ENCODE data around the gene ZNF878.
"Not testable (repeated sequence)": the region's sequence is repeated elsewhere in the genome, so short reads cannot be mapped to it uniquely, and the experiment has no call there.

ZNF878 gene

DNA sequence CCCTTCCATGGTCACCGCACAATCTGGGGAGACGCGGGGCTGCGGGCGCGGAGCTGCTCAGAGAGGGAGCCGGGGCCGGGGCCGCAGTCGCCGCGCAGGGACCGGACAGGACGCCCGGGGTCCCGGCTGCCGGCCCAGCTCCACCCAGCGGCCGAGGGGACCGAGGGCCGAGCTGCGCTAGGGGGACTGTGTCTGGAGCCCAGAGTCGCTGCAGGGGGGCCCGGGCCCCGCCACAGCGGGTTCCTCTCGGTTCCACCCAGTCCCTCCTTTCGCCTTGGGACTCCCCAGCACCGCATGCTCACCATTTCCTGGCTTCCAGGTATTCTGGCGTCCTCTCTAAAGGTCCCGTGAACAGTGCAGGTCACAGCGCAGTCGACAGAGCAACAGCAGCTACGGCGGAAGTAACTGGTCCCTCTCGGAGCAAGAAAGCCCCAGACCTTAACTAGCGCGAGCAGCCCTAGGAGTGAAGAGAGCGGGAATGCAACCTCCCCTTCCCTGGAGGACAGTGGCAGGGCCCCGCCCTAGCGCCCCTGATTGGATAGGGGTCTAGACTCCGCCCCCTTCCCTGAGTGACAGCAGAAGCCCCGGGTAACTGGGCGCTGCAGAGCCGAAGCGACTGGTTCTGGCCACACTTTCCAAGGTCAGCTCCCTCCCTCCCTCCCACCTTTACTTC lies at the start of gene ZNF878:
ZNF878 (minus strand) TSS at position 465 of the 673 bp plus-strand sequence; CDS start at position 305, 160 bp downstream.
- DNase-seq (ENCODE audit: low spot score): peak; percentile 91

- DNase-seq (ENCODE audit: low spot score): no peak
Observed at GRCh38 chr19:12098040-12098439, 45.3 kb upstream of the ZNF878 start.

DNA sequence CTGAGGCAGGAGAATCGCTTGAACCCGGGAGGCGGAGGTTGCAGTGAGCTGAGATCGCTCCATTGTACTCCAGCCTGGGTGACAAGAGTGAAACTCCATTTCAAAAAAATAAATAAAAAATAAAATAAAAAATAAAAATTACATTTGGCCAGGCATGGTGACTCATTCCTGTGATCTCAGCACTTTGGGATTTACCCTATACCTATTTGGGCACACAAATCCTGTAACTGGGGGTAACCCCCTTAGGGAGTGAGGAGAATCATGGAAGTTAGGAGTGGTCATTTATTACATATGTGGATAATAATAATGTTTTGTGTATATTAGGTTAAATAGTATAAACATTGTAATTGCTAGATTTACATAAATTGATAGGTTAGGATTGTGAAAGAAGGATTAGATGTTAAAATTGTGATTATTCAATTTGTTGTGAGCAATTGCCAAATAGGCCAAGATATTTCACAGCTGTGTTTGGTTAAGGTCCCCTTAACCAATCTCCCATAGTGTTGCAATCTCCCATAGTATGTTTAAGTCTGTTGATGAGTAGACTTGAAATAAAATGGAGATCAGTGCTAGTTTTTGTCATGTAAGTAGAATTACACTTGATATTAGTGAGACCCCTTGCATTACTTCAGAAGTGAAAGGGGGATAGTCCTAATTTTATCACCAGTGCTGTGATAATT lies 42.5 kb upstream of the ZNF878 start:
- DNase-seq (ENCODE audit: low spot score): no peak

GRCh38 chr19:12093777-12094176 lies 41.0 kb upstream of the ZNF878 start:
- no peak for DNase-seq (ENCODE audit: low spot score)

DNA sequence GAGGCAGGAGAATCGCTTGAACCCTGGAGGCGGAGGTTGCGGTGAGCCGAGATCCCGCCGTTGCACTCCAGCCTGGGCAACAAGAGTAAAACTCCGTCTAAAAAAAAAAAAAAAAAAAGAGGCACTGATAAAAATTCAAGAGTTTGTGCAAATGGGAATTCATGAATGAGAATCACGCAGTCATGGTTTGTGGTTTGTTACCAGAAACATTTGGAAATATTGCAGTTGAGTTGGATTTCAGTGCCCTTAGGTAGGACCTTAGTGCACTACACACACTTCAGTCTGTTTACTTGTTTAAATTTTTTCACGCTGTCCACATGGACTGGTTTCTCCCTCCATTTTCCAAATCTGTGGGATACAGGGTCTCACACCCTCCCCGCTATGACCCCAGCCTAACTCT lies 40.2 kb upstream of the ZNF878 start:
- DNase-seq (ENCODE audit: low spot score): no peak

- DNase-seq (ENCODE audit: low spot score): peak; percentile 98
Observed at GRCh38 chr19:12092065-12092867, 39.5 kb upstream of the ZNF878 start.

DNA sequence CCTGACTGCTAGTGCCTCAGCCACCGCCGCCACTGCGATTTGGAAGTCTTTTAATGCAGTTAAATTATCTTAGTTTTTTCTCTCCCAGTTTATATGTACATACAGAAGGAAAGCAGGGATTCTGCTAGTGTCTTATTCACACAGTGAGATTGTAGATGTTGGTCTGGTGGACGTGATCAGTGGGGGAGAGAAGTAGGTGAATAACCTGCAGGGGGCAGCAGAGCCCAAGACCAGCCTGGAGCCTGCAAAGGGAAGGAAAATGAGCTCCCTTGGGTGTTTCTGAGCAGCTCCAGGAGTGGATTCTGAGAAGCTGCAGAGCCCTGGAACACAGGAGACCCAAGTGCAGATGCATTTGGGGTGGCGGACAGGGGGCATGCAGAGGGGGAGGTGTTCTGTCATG lies 38.0 kb upstream of the ZNF878 start:
- DNase-seq (ENCODE audit: low spot score): peak; percentile 67

- no peak for DNase-seq (ENCODE audit: low spot score)
Observed at GRCh38 chr19:12085074-12085818, 32.5 kb upstream of the ZNF878 start.

DNA sequence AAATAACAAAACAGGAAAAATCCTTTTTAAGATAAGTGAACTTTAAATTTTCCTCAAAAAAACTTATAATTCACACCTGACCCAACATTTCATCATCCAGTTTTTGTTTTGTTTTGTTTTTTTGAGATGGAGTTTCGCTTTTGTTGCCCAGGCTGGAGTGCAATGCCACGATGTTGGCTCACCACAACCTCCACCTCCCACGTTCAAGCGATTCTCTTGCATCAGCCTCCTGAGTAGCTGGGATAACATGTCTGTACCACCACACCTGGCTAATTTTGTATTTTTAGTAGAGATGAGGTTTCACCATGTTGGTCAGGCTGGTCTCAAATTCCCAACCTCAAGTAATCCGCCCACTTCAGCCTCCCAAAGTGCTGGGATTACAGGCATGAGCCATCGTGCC lies 30.6 kb upstream of the ZNF878 start:
- DNase-seq (ENCODE audit: low spot score): not testable (repeated sequence)

GRCh38 chr19:12077375-12077774 lies 24.6 kb upstream of the ZNF878 start:
- DNase-seq (ENCODE audit: low spot score): no peak

DNA sequence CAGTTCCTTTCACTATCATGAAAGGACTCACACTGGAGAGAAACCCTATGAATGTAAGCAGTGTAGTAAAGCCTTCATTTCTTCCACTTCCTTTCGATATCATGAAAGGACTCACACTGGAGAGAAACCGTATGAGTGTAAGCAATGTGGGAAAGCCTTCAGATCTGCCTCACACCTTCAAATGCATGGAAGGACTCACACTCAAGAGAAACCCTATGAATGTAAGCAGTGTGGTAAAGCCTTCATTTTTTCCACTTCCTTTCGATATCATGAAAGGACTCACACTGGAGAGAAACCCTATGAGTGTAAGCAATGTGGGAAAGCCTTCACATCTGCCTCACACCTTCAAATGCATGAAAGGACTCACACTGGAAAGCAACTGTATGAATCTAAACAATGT lies 23.6 kb upstream of the ZNF878 start:
- DNase-seq (ENCODE audit: low spot score): not testable (repeated sequence)

- no peak for DNase-seq (ENCODE audit: low spot score)
Observed at GRCh38 chr19:12075538-12076139, 22.9 kb upstream of the ZNF878 start.

GRCh38 chr19:12064590-12065538 lies 12.1 kb upstream of the ZNF878 start, which contains the start of gene ZNF844:
Gene ZNF844, plus strand, starts transcription at chr19:12064731. Its CDS starts 143 bp downstream, at chr19:12064874.
- DNase-seq (ENCODE audit: low spot score): peak; percentile 97

DNA sequence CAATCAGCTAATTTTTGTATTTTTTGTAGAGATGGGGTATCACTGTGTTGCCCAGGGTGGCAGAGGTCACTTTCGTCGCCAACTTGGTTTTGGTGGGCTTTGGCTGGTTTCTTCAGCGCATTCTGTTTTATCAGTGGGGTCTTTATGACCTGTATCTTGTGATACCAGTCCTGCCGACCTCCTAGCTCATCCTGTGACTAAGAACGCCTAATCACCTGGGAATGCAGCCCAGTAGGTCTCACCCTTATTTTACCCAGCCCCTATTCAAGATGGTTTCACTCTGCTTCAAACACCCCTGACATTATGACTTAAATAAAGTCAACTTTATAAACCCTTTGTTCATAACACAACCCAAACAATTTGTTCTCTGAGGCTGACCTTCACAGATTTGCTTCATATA lies 3.0 kb upstream of the ZNF878 start:
- no peak for DNase-seq (ENCODE audit: low spot score)

- DNase-seq (ENCODE audit: low spot score): no peak
Observed at GRCh38 chr19:12052091-12052496, 667 bp downstream of the ZNF878 start.

DNA sequence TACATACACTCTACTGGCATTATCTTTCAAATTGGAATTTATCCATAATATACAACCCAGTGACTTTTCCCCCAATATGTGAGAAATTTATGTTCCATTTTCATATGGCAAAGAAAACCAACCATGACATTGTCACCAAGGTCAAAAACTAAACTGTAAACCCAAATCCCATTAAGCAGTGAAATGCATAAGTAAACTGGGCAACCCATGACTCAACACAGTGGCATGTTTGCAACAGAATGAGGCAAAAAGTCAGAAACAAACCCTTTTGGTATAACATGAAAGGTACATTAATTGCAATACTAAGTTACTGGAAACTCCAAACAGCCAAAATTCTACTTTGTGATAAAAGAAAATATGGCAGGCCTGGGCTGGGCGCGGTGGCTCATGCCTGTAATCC lies 4.9 kb downstream of the ZNF878 start:
- no peak for DNase-seq (ENCODE audit: low spot score)

DNA sequence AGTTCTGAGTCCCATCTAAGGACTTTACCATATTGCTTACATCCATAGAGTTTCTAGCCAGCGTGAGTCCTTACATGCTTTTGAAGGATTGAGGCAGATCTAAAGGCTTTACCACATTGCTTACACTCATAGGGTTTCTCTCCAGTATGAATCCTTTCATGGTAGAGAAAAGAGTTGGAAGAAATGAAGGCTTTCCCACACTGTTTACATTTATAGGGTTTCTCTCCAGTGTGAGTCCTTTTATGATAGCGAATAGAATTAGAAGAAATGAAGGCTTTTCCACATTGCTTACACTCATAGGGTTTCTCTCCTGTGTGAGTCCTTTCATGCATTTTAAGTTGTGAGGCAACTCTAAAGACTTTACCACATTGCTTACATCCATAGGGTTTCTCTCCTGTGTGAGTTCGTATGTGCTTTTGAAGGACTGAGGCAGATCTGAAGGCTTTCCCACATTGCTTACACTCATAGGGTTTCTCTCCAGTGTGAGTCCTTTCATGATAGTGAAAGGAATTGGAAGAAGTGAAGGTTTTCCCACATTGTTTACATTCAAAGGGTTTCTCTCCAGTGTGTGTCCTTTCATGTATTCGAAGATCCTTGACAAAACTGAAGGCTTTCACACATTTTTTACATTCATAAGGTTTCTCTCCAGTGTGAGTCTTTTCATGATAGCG lies 8.9 kb downstream of the ZNF878 start:
- DNase-seq (ENCODE audit: low spot score): no peak

DNA sequence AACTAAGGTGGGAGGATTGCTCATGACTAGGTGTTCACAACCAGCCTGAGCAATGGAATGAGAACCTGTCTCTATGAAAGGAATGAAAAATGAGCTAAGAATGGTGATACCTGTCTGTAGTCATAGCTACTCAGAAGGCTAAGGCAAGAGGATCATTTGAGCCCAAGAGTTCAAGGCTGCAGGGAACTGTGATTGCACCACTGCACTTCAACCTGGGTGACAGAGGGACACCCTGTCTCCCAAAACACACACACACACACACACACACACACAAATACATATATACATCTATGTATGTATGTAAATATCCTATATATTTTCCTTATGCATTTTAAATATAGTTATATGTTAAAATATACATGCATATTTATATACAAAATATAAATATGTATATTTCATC lies 9.9 kb downstream of the ZNF878 start:
- no peak for DNase-seq (ENCODE audit: low spot score)

- peak; percentile 99 for DNase-seq (ENCODE audit: low spot score)
Observed at GRCh38 chr19:12035220-12036172, 17.3 kb downstream of the ZNF878 start, which contains the start of gene ZNF433. Gene ZNF433, minus strand, starts transcription at chr19:12035679. Its CDS starts 140 bp downstream, at chr19:12035539.
